MCF 10A (cell line): Measurements from ENCODE around the gene TGFB1. TPM values are rescaled to one million over a fixed set of nuclear protein-coding genes. Genes with fewer than 3 reads are reported as not detected.

Experiments
- BruUV-seq: library from RNA; stranded (reverse); fragments of 400-500 nt; replicated peaks from 2 replicates; lab custom pipeline; 2021; lab: Mats Ljungman, UMichigan
- CTCF ChIA-PET: fragments of 300-600 bp; sonication (Branson Sonifier 250); formaldehyde crosslinking; extraction: SDS; loops from one replicate; lab custom pipeline; 2021; ENCODE audit warnings: antibody characterized with exemption, inconsistent platforms; lab: Yijun Ruan, JAX
- POLR2A ChIA-PET: fragments of 300-600, 350-650 bp; sonication (Branson Sonifier 250); formaldehyde crosslinking; extraction: SDS; loops from one replicate; lab custom pipeline; 2020; ENCODE audit warnings: antibody characterized with exemption, inconsistent platforms; lab: Yijun Ruan, JAX
- DNase-seq: peaks from one replicate; pipeline ENCODE4 v3.0.0-alpha.2; 2018; ENCODE audit not compliant: unreplicated experiment
- H3K27ac Mint-ChIP-seq: one replicate; pipeline ENCODE4 v1.8.0; 2022; ENCODE audit warnings: mild to moderate bottlenecking, low read depth, mixed read lengths; ENCODE audit not compliant: unreplicated experiment
- H3K27me3 Mint-ChIP-seq: one replicate; pipeline ENCODE4 v1.8.0; 2022; ENCODE audit warnings: mixed read lengths; ENCODE audit not compliant: insufficient read depth, unreplicated experiment
- H3K36me3 Mint-ChIP-seq: one replicate; pipeline ENCODE4 v1.8.0; 2022; ENCODE audit warnings: mild to moderate bottlenecking, moderate library complexity, mixed read lengths; ENCODE audit not compliant: insufficient read depth, unreplicated experiment
- H3K4me1 Mint-ChIP-seq: one replicate; pipeline ENCODE4 v1.8.0; 2022; ENCODE audit warnings: mixed read lengths; ENCODE audit not compliant: insufficient read depth, unreplicated experiment
- H3K4me3 Mint-ChIP-seq: one replicate; pipeline ENCODE4 v1.8.0; 2022; ENCODE audit warnings: mild to moderate bottlenecking, moderate library complexity, mixed read lengths; ENCODE audit not compliant: unreplicated experiment
- H3K9me3 Mint-ChIP-seq: one replicate; pipeline ENCODE4 v1.8.0; 2022; ENCODE audit warnings: mixed read lengths; ENCODE audit not compliant: unreplicated experiment
- CTCF ChIP-seq: fragments of 200-600 bp; IDR thresholded peaks from one replicate; pipeline ENCODE4 v1.8.0; 2022; ENCODE audit warnings: antibody characterized with exemption, mild to moderate bottlenecking; ENCODE audit not compliant: unreplicated experiment
- intact Hi-C: fragments of 100-400 bp; cut with micrococcal nuclease; formaldehyde crosslinking; loops from 2 replicates; pipeline ENCODE4 v1.14.1; 2022
- total RNA-seq: library from RNA; stranded (reverse); gene quantifications from 2 replicates; pipeline ENCODE4 v1.2.3, GENCODE V29; 2022

TGFB1 gene
- total RNA-seq, 1 experiment from 2014 or later = 27.8 TPM

GRCh38 chr19:41324921-41325639 is 28.6 kb downstream of the TGFB1 start:
- H3K27me3 Mint-ChIP-seq = no peaks in the 10 kb centered on the region
- peak overlapping the region; percentile 30 for H3K4me3 Mint-ChIP-seq
- CTCF ChIA-PET = interaction anchor here (0.5 to 0.7 kb wide), 2 partner anchors 27 to 71 kb away, joined by 3 read pairs; no protein-coding TSS in a partner anchor
- intact Hi-C loops = loop anchor here (10.0 kb wide), 1 partner anchor 250 kb away; the partner anchor contains the start of gene CEACAM21
- peak; percentile 79 for DNase-seq
- TF ChIP-seq CTCF = no peak
- BruUV-seq = no TSS peak
- peak overlapping the region; percentile 7 for H3K27ac Mint-ChIP-seq
- H3K9me3 Mint-ChIP-seq = no peaks in the 10 kb centered on the region
- H3K4me1 Mint-ChIP-seq = peaks cover 51% of the 10 kb centered on the region
- H3K36me3 Mint-ChIP-seq = peaks cover 25% of the 10 kb centered on the region
- POLR2A ChIA-PET = interaction anchor here (0.7 to 1.4 kb wide), 6 partner anchors 11 to 604 kb away, joined by 3 to 5 read pairs (median 3); no protein-coding TSS in a partner anchor

- peak overlapping the region; percentile 7 for H3K27ac Mint-ChIP-seq
- no peak for DNase-seq
- no peak for TF ChIP-seq CTCF
- no peaks in the 10 kb centered on the region for H3K9me3 Mint-ChIP-seq
- intact Hi-C loops = loop anchor here (10.0 kb wide), 1 partner anchor 251 kb away; the partner anchor contains the start of gene CEACAM21
- peaks cover 31% of the 10 kb centered on the region for H3K36me3 Mint-ChIP-seq
- ChIA-PET CTCF (interaction anchor here (0.7 to 3.6 kb wide), 3 partner anchors 16 to 244 kb away, joined by 3 to 14 read pairs (median 3); no protein-coding TSS in a partner anchor), POLR2A (interaction anchor here (0.6 to 1.4 kb wide), 5 partner anchors 15 to 322 kb away, joined by 3 to 5 read pairs (median 3); no protein-coding TSS in a partner anchor)
- no peaks in the 10 kb centered on the region for H3K27me3 Mint-ChIP-seq
- peaks cover 51% of the 10 kb centered on the region for H3K4me1 Mint-ChIP-seq
- no peak overlapping the region for H3K4me3 Mint-ChIP-seq
- BruUV-seq = TSS peak; percentile 27
Observed at GRCh38 chr19:41324231-41324702, 29.5 kb downstream of the TGFB1 start.

GRCh38 chr19:41323430-41324125 is 30.1 kb downstream of the TGFB1 start:
- no TSS peak for BruUV-seq
- POLR2A ChIA-PET = interaction anchor here (0.6 to 1.1 kb wide), 3 partner anchors 13 to 323 kb away, joined by 3 to 5 read pairs (median 4); no protein-coding TSS in a partner anchor
- CTCF ChIA-PET = interaction anchor here (0.6 to 3.6 kb wide), 3 partner anchors 15 to 245 kb away, joined by 3 to 14 read pairs (median 3); no protein-coding TSS in a partner anchor

More at GRCh38 chr19:41323430-41324125, 30.1 kb downstream of the TGFB1 start:
- H3K9me3 Mint-ChIP-seq = no peaks in the 10 kb centered on the region
- no peak for TF ChIP-seq CTCF
- H3K36me3 Mint-ChIP-seq = peaks cover 38% of the 10 kb centered on the region
- no peak overlapping the region for H3K4me3 Mint-ChIP-seq
- H3K27ac Mint-ChIP-seq = peak overlapping the region; percentile 7
- peaks cover 45% of the 10 kb centered on the region for H3K4me1 Mint-ChIP-seq
- peak; percentile 82 for DNase-seq
- intact Hi-C loops = loop anchor here (10.0 kb wide), 1 partner anchor 251 kb away; the partner anchor contains the start of gene CEACAM21
- H3K27me3 Mint-ChIP-seq = no peaks in the 10 kb centered on the region
